HK-2 (cell line): ENCODE results near the gene MTHFSD.
"Not testable (repeated sequence)": the region's sequence is repeated elsewhere in the genome, so short reads cannot be mapped to it uniquely, and the experiment has no call there.

Experiments used
- DNase-seq: peaks from one replicate; pipeline ENCODE4 v3.0.0-alpha.2; 2018; ENCODE audit not compliant: unreplicated experiment

The MTHFSD gene

GRCh38 chr16:86554917-86555703, at the start of gene MTHFSD:
MTHFSD (minus strand) TSS chr16:86555235; CDS start chr16:86555184, 51 bp downstream.
- DNase-seq, result peak; percentile 91

- DNase-seq, result no peak
Measured at GRCh38 chr16:86604436-86605193, 49.6 kb upstream of the MTHFSD start.

- DNase-seq, result no peak
Measured at GRCh38 chr16:86602521-86602920, 47.5 kb upstream of the MTHFSD start.

GRCh38 chr16:86601356-86601755, 46.3 kb upstream of the MTHFSD start:
- DNase-seq, result no peak

- no peak for DNase-seq
Measured at GRCh38 chr16:86598607-86599565, 43.9 kb upstream of the MTHFSD start.

- DNase-seq, result no peak
Measured at GRCh38 chr16:86597880-86598606, 43.0 kb upstream of the MTHFSD start.

- DNase-seq, result no peak
Measured at GRCh38 chr16:86597126-86597879, 42.3 kb upstream of the MTHFSD start.

GRCh38 chr16:86595983-86596605, 41.1 kb upstream of the MTHFSD start:
- DNase-seq, result no peak

GRCh38 chr16:86594721-86595120, 39.7 kb upstream of the MTHFSD start:
- DNase-seq, result no peak

GRCh38 chr16:86593913-86594620, 39.0 kb upstream of the MTHFSD start:
- DNase-seq, result no peak

GRCh38 chr16:86591270-86591669, 36.2 kb upstream of the MTHFSD start:
- no peak for DNase-seq

- DNase-seq, result no peak
Measured at GRCh38 chr16:86590501-86591144, 35.6 kb upstream of the MTHFSD start.

GRCh38 chr16:86587955-86588354, 32.9 kb upstream of the MTHFSD start:
- DNase-seq, result not testable (repeated sequence)

- no peak for DNase-seq
Measured at GRCh38 chr16:86587487-86587886, 32.5 kb upstream of the MTHFSD start.

GRCh38 chr16:86585821-86586611, 31.0 kb upstream of the MTHFSD start:
- no peak for DNase-seq

- DNase-seq, result no peak
Measured at GRCh38 chr16:86584726-86585721, 30.0 kb upstream of the MTHFSD start.
